T-helper 1 cell (primary cell): ENCODE measurements around the gene CADM4.
"Not testable (repeated sequence)": the region's sequence is repeated elsewhere in the genome, so short reads cannot be mapped to it uniquely, and the experiment has no call there.

Experiments used
- DNase-seq, 5 donors: peaks; one replicate each; pipeline ENCODE4 v3.0.0-alpha.2; 2012 to 2020
- total RNA-seq, 4 donors: gene quantifications; one replicate each; lab custom pipeline; 2026; lab: John Stamatoyannopoulos, UW

The CADM4 gene
- total RNA-seq = 0.15 to 0.80 (median 0.20) reads per million in 4 donors

DNA sequence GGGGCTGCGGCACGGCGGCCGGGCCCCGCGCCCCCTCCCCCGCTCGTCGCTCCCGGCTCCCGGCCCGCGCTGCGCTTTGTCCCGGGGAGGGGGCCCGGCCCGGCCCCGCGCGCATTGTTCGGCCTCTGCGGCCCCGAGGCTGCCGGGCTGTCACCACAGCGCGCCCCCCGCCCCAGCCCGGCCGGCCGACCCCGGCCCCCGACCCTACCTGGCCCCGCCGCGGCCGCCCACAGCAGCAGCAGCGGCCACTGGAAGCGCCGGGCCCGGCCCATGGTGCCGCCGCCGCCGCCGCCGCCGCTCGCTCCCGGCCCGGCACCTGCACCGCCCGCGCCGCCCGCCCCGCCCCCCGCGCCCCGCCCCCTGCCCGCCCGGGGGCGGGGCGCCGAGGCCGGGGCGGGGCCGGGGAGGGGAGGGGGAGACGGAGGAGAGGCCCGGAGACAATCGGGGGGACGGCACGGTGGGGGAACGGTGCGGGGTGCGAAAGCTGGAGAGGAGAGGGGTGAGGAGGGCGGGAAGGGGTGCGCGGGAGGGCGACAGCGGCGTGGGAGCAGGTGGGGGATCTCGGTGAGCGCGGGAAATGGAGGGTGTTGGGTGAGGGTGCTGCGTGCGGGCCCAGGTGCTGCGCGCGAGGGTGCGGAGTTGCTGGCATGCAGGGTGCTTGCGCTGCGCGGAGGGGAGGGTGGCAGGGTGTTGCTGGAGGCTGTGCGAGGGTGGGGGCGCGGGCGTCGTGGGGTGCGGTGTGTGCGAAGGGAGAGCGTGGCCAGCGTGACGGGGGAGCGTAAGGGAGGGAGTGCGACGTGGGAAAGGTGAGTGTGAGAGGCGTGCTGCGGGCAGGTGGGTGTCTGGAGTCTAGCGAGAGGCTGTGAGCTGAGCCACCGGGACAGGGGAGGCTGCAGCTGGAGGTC lies at the start of gene CADM4:
CADM4 (minus strand) TSS at position 332 of the 905 bp plus-strand sequence; CDS start at position 272, 60 bp downstream.
- peak; percentile 28 to 58 (median 39) for DNase-seq

DNA sequence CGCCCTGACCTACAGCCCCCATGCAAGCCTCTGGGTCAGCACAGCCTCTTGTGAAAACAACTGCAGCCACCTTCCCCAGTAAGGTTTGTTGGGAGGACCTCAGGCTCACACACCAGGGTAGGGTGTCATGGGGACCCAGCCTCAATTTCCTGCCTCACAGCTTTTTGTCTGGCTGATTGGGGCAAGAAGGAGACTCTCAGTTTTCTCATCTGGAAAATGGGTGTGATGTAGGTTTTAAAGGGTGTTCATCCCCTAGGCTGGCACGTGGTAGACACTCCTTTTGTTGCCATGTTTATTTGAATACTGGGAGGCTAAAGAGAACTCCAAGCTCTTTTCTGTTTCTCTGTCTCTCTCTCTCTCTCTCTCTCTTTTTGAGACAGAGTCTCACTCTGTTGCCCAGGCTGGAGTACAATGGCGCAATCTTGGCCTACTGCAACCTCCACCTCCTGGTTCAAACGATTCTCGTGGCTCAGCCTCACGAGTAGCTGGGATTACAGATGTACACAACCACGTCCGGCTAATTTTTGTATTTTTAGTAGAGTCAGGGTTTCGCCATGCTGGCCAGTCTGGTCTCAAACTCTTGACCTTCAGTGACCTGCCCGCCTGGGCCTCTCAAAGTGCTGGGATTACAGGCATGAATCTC lies 48.5 kb upstream of the CADM4 start:
- DNase-seq = no peak

DNA sequence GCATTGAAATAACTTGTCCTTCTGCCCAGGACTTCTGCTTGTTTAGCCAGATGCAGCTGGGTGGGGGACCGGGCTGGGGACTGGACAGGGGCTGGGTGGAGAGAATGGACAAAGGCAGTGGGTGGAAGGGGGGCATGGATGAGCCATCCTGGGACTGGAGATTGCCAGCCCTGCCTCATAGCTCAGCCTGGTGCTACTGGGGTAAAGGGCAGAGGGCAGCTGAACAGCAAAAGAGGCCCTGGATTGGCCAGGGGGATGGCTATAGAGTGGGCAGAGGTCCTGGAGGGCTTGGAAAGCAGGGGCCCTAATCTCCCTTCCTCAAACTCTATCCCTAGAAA lies 48.0 kb upstream of the CADM4 start:
- no peak for DNase-seq

- no peak for DNase-seq
Measured at GRCh38 chr19:43684326-43684725, 44.7 kb upstream of the CADM4 start.

DNA sequence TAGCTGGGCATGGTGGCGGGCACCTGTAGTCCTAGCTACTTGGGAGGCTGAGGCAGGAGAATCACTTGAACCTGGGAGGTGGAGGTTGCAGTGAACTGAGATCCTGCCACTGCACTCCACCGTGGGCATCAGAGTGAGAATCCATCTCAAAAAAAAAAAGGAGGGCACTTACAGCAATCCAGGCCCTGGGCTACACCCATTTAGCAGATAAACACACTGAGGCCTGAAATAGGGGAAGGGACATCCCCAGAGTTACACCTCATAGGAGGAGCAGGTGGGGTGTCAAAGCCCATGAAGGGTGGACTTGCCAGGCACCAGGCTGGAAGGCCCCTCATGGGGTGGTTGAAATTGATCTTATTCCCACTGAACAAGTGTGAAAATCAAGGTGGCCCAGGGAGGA lies 44.3 kb upstream of the CADM4 start:
- DNase-seq = no peak

GRCh38 chr19:43682824-43683661 lies 43.4 kb upstream of the CADM4 start:
- no peak for DNase-seq

GRCh38 chr19:43682269-43682668 lies 42.6 kb upstream of the CADM4 start:
- not testable (repeated sequence) for DNase-seq

- DNase-seq = no peak
Measured at GRCh38 chr19:43681821-43682220, 42.2 kb upstream of the CADM4 start.

GRCh38 chr19:43678512-43679261 lies 39.0 kb upstream of the CADM4 start:
- DNase-seq = no peak

DNA sequence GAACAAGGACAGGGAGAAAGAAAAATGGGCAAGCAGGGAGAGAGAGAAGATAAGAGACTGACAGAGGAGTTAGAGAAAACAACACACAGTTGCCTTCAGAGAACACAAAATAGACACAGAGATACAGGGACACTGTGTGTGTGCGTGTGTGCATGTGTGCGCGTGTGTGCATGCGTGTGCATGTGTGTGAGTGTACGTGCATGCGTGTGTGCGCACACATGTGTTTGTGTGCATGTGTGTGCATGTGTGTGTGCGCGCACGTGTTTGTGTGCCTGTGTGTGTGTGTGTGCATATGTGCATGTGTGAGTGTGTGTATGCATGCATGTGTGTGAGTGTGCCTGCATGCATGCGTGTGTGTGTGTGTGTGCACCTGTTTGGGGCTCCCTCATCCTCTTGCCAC lies 36.3 kb upstream of the CADM4 start:
- no peak for DNase-seq

DNA sequence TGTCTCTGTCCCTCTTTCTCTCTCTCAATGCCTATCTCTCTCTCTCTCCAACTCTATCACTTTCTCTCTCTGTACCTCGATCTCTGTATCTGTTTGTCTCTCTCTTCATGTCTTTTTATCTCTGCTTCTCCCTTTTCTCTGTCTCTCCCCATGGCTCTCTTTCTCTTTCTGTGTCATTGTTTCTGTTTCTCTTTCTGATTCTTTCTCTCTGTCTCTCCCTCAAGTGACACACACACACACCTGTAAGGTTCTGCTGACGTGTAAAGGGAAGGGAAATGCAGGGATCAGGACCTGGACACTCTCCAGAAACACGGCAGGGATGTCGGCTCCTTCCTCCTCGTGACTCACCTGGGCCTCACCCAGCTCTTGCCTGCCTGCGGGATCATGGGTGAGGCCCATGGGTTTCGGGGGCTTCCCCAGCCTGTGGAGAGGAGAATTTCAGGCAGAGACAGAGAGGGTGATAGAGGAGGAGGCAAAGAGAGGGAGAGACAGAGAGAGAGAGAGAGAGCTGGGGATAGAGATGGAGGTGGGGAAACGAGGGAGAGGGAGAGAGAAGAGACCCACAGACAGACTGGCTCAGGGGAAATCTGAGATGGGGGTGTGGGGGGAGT lies 35.7 kb upstream of the CADM4 start:
- peak in 1 of 5 donors; percentile 30 for DNase-seq

GRCh38 chr19:43674596-43674995 lies 34.9 kb upstream of the CADM4 start:
- no peak for DNase-seq

DNA sequence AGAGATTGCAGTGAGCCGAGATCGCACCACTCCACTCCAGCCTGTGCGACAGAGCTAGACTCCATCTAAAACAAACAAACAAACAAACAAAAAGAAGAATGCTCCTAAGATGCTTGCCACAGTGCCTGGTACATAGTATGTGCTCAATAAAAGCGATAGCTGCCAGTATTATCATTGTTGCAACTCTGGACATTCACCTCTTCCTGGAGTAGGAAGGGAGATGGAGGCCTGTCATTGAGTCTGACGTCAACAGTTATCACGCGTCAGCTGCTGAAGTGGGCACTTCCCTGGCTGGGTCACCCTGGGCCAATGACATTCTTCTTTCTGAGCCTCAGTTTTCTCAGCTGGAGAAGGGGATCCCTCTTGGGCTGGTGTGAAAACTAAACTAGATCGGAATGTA lies 34.5 kb upstream of the CADM4 start:
- no peak for DNase-seq

DNA sequence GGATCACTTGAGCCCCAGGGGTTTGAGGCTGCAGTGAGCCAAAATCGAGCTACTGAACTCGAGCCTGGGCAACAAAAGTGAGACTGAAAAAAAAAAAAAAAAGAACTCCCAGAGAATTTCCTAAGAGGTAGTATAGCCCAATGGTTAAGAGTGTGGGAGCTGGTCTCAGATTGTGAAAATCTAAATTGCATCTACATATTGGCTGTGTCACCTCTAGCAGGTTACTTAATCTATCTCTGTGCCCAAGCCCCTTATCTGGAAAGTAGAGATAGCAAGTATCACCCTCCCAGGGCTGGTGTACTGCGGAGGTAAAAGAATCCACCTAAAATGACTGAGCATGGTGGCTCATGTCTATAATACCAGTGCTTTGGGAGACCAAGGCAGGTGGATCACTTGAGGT lies 34.0 kb upstream of the CADM4 start:
- no peak for DNase-seq

- no peak for DNase-seq
Measured at GRCh38 chr19:43672061-43672679, 32.5 kb upstream of the CADM4 start.

DNA sequence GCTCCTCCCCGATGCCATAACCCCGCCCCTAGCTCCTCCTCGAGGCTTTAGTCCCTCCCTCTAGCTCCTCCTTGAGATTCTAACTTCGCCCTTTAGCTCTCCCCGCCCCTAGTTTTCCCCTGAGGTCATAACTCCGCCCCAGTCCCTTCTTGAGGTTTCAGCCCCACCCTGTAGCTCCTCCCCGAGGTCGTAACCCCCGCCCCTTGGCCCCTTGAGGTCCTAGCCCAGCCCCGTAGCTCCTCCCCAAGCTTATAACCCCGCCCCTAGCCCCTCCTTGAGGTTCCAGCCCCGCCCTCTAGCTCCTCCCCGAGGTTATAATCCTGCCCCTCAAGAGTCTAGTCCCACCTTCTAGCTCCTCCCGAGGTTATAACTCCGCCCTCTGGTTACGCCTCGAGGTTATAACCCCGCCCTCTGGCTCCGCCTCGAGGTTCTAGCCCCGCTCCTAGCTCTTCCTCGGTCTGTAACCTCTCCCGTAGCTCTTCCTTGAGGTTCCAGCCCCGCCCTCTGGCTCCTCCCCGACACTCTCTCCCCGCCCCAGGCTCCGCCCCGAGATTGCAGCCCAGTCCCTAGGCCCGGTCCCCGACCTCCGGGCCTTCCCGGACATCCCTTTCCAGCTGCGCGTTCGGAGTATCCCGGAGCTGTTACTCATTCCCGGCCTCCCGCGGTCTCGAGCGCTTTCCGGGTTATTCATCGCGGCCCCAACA lies 28.9 kb upstream of the CADM4 start:
- DNase-seq = peak; percentile 93 to 98 (median 98)

DNA sequence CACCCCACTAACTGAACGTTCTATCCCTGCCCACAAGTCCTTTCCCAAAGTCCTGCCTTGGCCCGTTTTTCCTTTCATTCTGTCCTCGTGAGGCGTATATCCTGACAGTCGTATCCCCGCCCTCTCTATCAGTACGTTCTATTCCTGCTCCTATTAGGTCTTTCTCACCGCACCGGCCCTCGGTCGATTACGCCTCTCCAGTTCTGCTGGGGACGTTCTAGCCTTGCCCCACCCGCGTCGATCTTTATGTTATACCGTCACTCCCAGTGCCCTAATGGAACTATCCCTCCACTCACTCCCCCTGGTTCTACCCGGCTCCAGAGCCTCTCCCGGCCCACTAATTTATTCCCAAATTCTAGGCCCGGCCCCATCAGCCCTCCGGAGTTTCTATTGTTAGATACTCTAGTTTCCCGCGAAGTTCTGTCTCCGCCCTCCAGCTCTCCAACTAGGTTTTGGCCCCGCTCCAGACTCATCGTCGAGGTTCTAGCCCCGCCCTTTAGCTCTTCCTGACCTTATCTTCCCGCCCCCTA lies 28.3 kb upstream of the CADM4 start:
- DNase-seq = no peak

- DNase-seq = no peak
Measured at GRCh38 chr19:43667126-43667875, 27.7 kb upstream of the CADM4 start.

DNA sequence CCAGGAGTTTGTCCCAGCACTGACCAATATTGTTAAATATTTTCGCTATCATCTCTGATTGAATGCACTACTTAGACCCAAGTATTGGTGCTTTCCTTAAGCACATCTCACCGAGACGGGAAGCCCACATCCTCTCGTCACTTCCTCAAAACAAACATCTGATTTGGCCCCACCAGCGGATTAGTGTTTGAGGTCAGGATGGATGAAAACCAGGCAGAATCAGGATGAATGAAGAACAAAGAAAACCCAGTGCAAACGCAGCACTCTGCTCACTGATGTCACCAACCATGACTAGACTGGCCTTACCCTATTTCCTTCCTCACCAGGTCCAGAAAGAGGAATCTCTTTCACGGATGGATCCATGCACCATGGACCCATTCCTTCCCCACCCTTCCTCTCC lies 24.4 kb upstream of the CADM4 start:
- peak in 4 of 5 donors; percentile 37 to 59 (median 47) for DNase-seq

- DNase-seq = no peak
Measured at GRCh38 chr19:43662487-43662886, 22.8 kb upstream of the CADM4 start.
